ENCODE measurements around the gene LCMT1. TPM values are rescaled to one million over a fixed set of nuclear protein-coding genes. Genes with fewer than 3 reads are reported as not detected.

The LCMT1 gene
- total and polyA plus RNA-seq, 2 of the 13 experiments (the other 11 are each of a cell fraction or from before 2014, with no cell fraction given), result 41.2 to 48.7 TPM

- no peak for TF ChIP-seq RFX5 (IDR thresholded peaks at IDR 0.05; ENCODE audit: low read depth, low read length)
- TF ChIP-seq, protein P1, sequence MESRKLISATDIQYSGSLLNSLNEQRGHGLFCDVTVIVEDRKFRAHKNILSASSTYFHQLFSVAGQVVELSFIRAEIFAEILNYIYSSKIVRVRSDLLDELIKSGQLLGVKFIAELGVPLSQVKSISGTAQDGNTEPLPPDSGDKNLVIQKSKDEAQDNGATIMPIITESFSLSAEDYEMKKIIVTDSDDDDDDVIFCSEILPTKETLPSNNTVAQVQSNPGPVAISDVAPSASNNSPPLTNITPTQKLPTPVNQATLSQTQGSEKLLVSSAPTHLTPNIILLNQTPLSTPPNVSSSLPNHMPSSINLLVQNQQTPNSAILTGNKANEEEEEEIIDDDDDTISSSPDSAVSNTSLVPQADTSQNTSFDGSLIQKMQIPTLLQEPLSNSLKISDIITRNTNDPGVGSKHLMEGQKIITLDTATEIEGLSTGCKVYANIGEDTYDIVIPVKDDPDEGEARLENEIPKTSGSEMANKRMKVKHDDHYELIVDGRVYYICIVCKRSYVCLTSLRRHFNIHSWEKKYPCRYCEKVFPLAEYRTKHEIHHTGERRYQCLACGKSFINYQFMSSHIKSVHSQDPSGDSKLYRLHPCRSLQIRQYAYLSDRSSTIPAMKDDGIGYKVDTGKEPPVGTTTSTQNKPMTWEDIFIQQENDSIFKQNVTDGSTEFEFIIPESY (CRISPR knock-in tag; IDR thresholded peaks at IDR 0.05), result peak; percentile 79
- TF ChIP-seq, protein P2, sequence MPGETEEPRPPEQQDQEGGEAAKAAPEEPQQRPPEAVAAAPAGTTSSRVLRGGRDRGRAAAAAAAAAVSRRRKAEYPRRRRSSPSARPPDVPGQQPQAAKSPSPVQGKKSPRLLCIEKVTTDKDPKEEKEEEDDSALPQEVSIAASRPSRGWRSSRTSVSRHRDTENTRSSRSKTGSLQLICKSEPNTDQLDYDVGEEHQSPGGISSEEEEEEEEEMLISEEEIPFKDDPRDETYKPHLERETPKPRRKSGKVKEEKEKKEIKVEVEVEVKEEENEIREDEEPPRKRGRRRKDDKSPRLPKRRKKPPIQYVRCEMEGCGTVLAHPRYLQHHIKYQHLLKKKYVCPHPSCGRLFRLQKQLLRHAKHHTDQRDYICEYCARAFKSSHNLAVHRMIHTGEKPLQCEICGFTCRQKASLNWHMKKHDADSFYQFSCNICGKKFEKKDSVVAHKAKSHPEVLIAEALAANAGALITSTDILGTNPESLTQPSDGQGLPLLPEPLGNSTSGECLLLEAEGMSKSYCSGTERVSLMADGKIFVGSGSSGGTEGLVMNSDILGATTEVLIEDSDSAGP (CRISPR knock-in tag; IDR thresholded peaks at IDR 0.05; ENCODE audit: borderline replicate concordance), result peak; percentile 96
- TF ChIP-seq SATB2 (CRISPR knock-in tag; IDR thresholded peaks at IDR 0.05), result no peak
- peak; percentile 67; the same call in 1 of the 2 replicates for TF ChIP-seq TBX3 (IDR thresholded peaks at IDR 0.05; ENCODE audit: borderline replicate concordance)
- peak; percentile 90 for TF ChIP-seq YY1 (IDR thresholded peaks at IDR 0.05; ENCODE audit: insufficient read depth, insufficient replicate concordance, low read depth, low read length)
- TF ChIP-seq ZNF468 (CRISPR knock-in tag; IDR thresholded peaks at IDR 0.05), result no peak
- TF ChIP-seq ZFP41 (CRISPR knock-in tag; IDR thresholded peaks at IDR 0.05; ENCODE audit: borderline replicate concordance), result 0 out of 2 replicates have a peak, but pooled peaks have one; percentile 92
- TF ChIP-seq ZNF44 (CRISPR knock-in tag; IDR thresholded peaks at IDR 0.05), result 0 out of 2 replicates have a peak, but pooled peaks have one; percentile 26
- TF ChIP-seq KLF12 (CRISPR knock-in tag; IDR thresholded peaks at IDR 0.05; ENCODE audit: borderline replicate concordance), result peak; percentile 86
- TF ChIP-seq PRMT3 (CRISPR knock-in tag; IDR thresholded peaks at IDR 0.05; ENCODE audit: borderline replicate concordance, low read depth), result peak; percentile 71; the same call in 1 of the 2 replicates
- TF ChIP-seq ZBTB34 (CRISPR knock-in tag; IDR thresholded peaks at IDR 0.05), result peak; percentile 79
- TF ChIP-seq CBX2 (IDR thresholded peaks at IDR 0.05; ENCODE audit: low read depth, low read length), result no peak
- no peak for TF ChIP-seq CBX2 (CRISPR knock-in tag; IDR thresholded peaks at IDR 0.05; ENCODE audit: low read depth)
- peak; percentile 73; the same call in 1 of the 2 replicates for TF ChIP-seq GATA4 (IDR thresholded peaks at IDR 0.05; ENCODE audit: borderline replicate concordance, low read depth)
- TF ChIP-seq ZBTB42 (CRISPR knock-in tag; IDR thresholded peaks at IDR 0.05), result peak; percentile 99
- peak; percentile 57; the same call in 1 of the 2 replicates for TF ChIP-seq MTERF4 (CRISPR knock-in tag; IDR thresholded peaks at IDR 0.05)
- peak; percentile 85 for TF ChIP-seq KDM2A (CRISPR knock-in tag; IDR thresholded peaks at IDR 0.05; ENCODE audit: borderline replicate concordance, low read depth)
- peak; percentile 92 for TF ChIP-seq SMAD3 (CRISPR knock-in tag; IDR thresholded peaks at IDR 0.05)
- TF ChIP-seq, protein P3, sequence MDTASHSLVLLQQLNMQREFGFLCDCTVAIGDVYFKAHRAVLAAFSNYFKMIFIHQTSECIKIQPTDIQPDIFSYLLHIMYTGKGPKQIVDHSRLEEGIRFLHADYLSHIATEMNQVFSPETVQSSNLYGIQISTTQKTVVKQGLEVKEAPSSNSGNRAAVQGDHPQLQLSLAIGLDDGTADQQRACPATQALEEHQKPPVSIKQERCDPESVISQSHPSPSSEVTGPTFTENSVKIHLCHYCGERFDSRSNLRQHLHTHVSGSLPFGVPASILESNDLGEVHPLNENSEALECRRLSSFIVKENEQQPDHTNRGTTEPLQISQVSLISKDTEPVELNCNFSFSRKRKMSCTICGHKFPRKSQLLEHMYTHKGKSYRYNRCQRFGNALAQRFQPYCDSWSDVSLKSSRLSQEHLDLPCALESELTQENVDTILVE (CRISPR knock-in tag; IDR thresholded peaks at IDR 0.05), result peak; percentile 84
- TF ChIP-seq HES4 (CRISPR knock-in tag; IDR thresholded peaks at IDR 0.05; ENCODE audit: borderline replicate concordance), result peak; percentile 78; the same call in 1 of the 2 replicates
- peak; percentile 88 for TF ChIP-seq SP5 (CRISPR knock-in tag; IDR thresholded peaks at IDR 0.05; ENCODE audit: borderline replicate concordance, low read depth)
These were observed 66.5 kb downstream of the LCMT1 start (continued) for GRCh38 chr16:25177831-25178688.
